Liver (tissue), 9 donors: ENCODE measurements around the gene SLC39A13. TPM values are rescaled to one million over a fixed set of nuclear protein-coding genes. Genes with fewer than 3 reads are reported as not detected.
A peak's percentile ranks its signal among the peaks of the same experiment; 100 is the strongest.

Experiments
- DNase-seq: peaks from one replicate; pipeline ENCODE4 v3.0.0-alpha.2; 2017; ENCODE audit warnings: low spot score
- H3K27ac ChIP-seq, 2 donors: one replicate each; pipeline ENCODE4 v1.7.0; 2013; ENCODE audit warnings: inconsistent platforms in 2 of 2, low read length in 2 of 2, control low read depth in 1 of 2, low read depth in 1 of 2, mild to moderate bottlenecking in 1 of 2
- H3K27me3 ChIP-seq, 4 donors: one replicate each; pipeline versions ENCODE4 v1.6.1 to v1.7.0; 2013; ENCODE audit warnings: low read length in 3 of 4, inconsistent platforms in 1 of 4, mild to moderate bottlenecking in 1 of 4, moderate library complexity in 1 of 4; ENCODE audit not compliant: control insufficient read depth in 4 of 4, insufficient read depth in 4 of 4
- H3K36me3 ChIP-seq, 4 donors: one replicate each; pipeline versions ENCODE4 v1.6.1 to v1.7.0; 2013; ENCODE audit warnings: low read length in 3 of 4, mild to moderate bottlenecking in 3 of 4, low read depth in 1 of 4, moderate library complexity in 1 of 4; ENCODE audit not compliant: control insufficient read depth in 4 of 4, insufficient read depth in 3 of 4
- H3K4me1 ChIP-seq, 4 donors: one replicate each; pipeline versions ENCODE4 v1.6.1 to v1.7.0; 2013; ENCODE audit warnings: low read length in 3 of 4, mild to moderate bottlenecking in 3 of 4, moderate library complexity in 1 of 4; ENCODE audit not compliant: control insufficient read depth in 4 of 4, insufficient read depth in 4 of 4
- H3K4me3 ChIP-seq, 3 donors: one replicate each; pipeline versions ENCODE4 v1.6.1 to v1.7.0; 2013; ENCODE audit warnings: low read length in 3 of 3, control low read depth in 1 of 3, low read depth in 1 of 3, mild to moderate bottlenecking in 1 of 3
- H3K9ac ChIP-seq, 2 donors: one replicate each; pipeline ENCODE4 v1.7.0; 2013; ENCODE audit warnings: low read length in 2 of 2, mild to moderate bottlenecking in 2 of 2, moderate library complexity in 2 of 2, control low read depth in 1 of 2, low read depth in 1 of 2
- H3K9me3 ChIP-seq, 4 donors: one replicate each; pipeline versions ENCODE4 v1.6.1 to v1.7.0; 2013; ENCODE audit warnings: low read length in 3 of 4; ENCODE audit not compliant: control insufficient read depth in 4 of 4
- ATF3 ChIP-seq: IDR thresholded peaks from 2 replicates; pipeline ENCODE4 v1.6.1; 2016; ENCODE audit warnings: antibody characterized with exemption
- CTCF ChIP-seq: fragments of 150-350 bp; IDR thresholded peaks from 2 replicates; pipeline ENCODE4 v1.5.1; 2017; ENCODE audit warnings: improper control_type of control experiment, low read depth, low read length; ENCODE audit not compliant: missing input control
- EGR1 ChIP-seq, 2 donors: IDR thresholded peaks; 2 replicates each; pipeline ENCODE4 v1.6.1; 2016 to 2018; ENCODE audit warnings: antibody characterized with exemption in 2 of 2, low read depth in 2 of 2
- FOXA1 ChIP-seq: IDR thresholded peaks from 2 replicates; pipeline ENCODE4 v1.6.1; 2016; ENCODE audit warnings: antibody characterized with exemption
- FOXA2 ChIP-seq: IDR thresholded peaks from 2 replicates; pipeline ENCODE4 v1.6.1; 2016; ENCODE audit warnings: antibody characterized with exemption
- GABPA ChIP-seq, 2 donors: IDR thresholded peaks in 1 of 2; conservative IDR thresholded peaks in 1 of 2; 2 replicates each; pipeline ENCODE4 v1.6.1; 2016; ENCODE audit warnings: antibody characterized with exemption in 2 of 2, mild to moderate bottlenecking in 1 of 2, moderate library complexity in 1 of 2
- HNF4A ChIP-seq, 2 donors: conservative IDR thresholded peaks; 2 replicates each; pipeline ENCODE4 v1.6.1; 2016; ENCODE audit warnings: antibody characterized with exemption in 2 of 2, mild to moderate bottlenecking in 2 of 2
- HNF4G ChIP-seq: IDR thresholded peaks from 2 replicates; pipeline ENCODE4 v1.6.1; 2016; ENCODE audit warnings: antibody characterized with exemption
- JUND ChIP-seq, 2 donors: IDR thresholded peaks; 2 replicates each; pipeline ENCODE4 v1.6.1; 2016; ENCODE audit warnings: antibody characterized with exemption in 2 of 2
- MAX ChIP-seq: IDR thresholded peaks from 2 replicates; pipeline ENCODE4 v1.6.1; 2016; ENCODE audit warnings: antibody characterized with exemption
- NR2F2 ChIP-seq: IDR thresholded peaks from 2 replicates; pipeline ENCODE4 v1.6.1; 2016; ENCODE audit warnings: antibody characterized with exemption
- RAD21 ChIP-seq, 2 donors: IDR thresholded peaks; 2 replicates each; pipeline ENCODE4 v1.6.1; 2016; ENCODE audit warnings: antibody characterized with exemption in 2 of 2, mild to moderate bottlenecking in 2 of 2
- REST ChIP-seq: IDR thresholded peaks from 2 replicates; pipeline ENCODE4 v1.6.1; 2016; ENCODE audit warnings: antibody characterized with exemption, mild to moderate bottlenecking
- RXRA ChIP-seq, 2 donors: IDR thresholded peaks; 2 replicates each; pipeline ENCODE4 v1.6.1; 2017 to 2018; ENCODE audit warnings: antibody characterized with exemption in 2 of 2, mild to moderate bottlenecking in 1 of 2
- SP1 ChIP-seq: IDR thresholded peaks from 2 replicates; pipeline ENCODE4 v1.6.1; 2018; ENCODE audit warnings: antibody characterized with exemption, mild to moderate bottlenecking
- TAF1 ChIP-seq: conservative IDR thresholded peaks from 2 replicates; pipeline ENCODE4 v1.6.1; 2016; ENCODE audit warnings: antibody characterized with exemption, mild to moderate bottlenecking
- YY1 ChIP-seq: IDR thresholded peaks from 2 replicates; pipeline ENCODE4 v1.6.1; 2016; ENCODE audit warnings: antibody characterized with exemption, mild to moderate bottlenecking
- ZBTB33 ChIP-seq: IDR thresholded peaks from 2 replicates; pipeline ENCODE4 v1.6.1; 2016; ENCODE audit warnings: antibody characterized with exemption
- WGBS: extraction: QIAGEN DNeasy Blood & Tissue Kit; methylation state at CpG from one replicate; pipeline ENCODE4 v1.1.7; 2013; 5-methylcytosine and 5-hydroxymethylcytosine counted together
- polyA plus RNA-seq, 2 donors: library from polyadenylated mRNA; stranded (reverse) in 1 of 2; unstranded in 1 of 2; fragments of 200-250 nt in 1 of 2; fragments of >200 nt in 1 of 2; fragmentation: Nextera tagmentation in 1 of 2; extraction: Ambion mirVana in 1 of 2; gene quantifications; one replicate each; pipeline versions ENCODE4 v1.2.1 to v1.2.3, GENCODE V29; 2013 to 2015
- total RNA-seq, 2 donors: library from RNA; depleted of rRNA; stranded (reverse); fragments of >200 nt; gene quantifications; one replicate each; pipeline ENCODE4 v1.2.3, GENCODE V29; 2014
- donor health status: healthy.
- donor health status: healthy.
- donor health status: healthy.
- donor health status: healthy.
- donor health status: healthy.

The SLC39A13 gene
- total and polyA plus RNA-seq, 4 donors: 8.2 to 17.5 (median 10.7) TPM

GRCh38 chr11:47435687-47436086 is 27.3 kb downstream of the SLC39A13 start:
- 64% methylated on average over 3 of the region's 3 CpGs for WGBS
- no peaks in the 10 kb centered on the region for H3K36me3 ChIP-seq
- H3K4me1 ChIP-seq: peaks cover 3 to 49% (median 34%) of the 10 kb centered on the region in 4 donors
- H3K27me3 ChIP-seq: no peaks in the 10 kb centered on the region
- no peak for DNase-seq
- TF ChIP-seq HNF4A (conservative IDR thresholded peaks at IDR 0.05) (peak; percentile 25 to 27), EGR1 (IDR thresholded peaks at IDR 0.05; ENCODE audit: low read depth in 2 of 2) (no peak), SP1 (peak; percentile 40), FOXA2 (no peak), GABPA (IDR thresholded peaks at IDR 0.05 in 1 of 2, conservative IDR thresholded peaks at IDR 0.05 in 1 of 2) (no peak), MAX (no peak), JUND (IDR thresholded peaks at IDR 0.05) (no peak), ATF3 (no peak), ZBTB33 (no peak), YY1 (no peak), RAD21 (IDR thresholded peaks at IDR 0.05) (no peak), RXRA (IDR thresholded peaks at IDR 0.05) (peak; percentile 60 to 61), NR2F2 (no peak), TAF1 (no peak), FOXA1 (no peak), CTCF (no peak), REST (no peak), HNF4G (no peak)
- H3K9me3 ChIP-seq: no peaks in the 10 kb centered on the region
- H3K4me3 ChIP-seq: no peak overlapping the region
- H3K27ac ChIP-seq: peak overlapping the region in 1 of 2 donors; percentile 49
- no peak overlapping the region for H3K9ac ChIP-seq
